Psoas muscle (tissue), 8 donors: ENCODE data around the gene PLA2G15. TPM values are rescaled to one million over a fixed set of nuclear protein-coding genes. Genes with fewer than 3 reads are reported as not detected.
A peak's percentile ranks its signal among the peaks of the same experiment; 100 is the strongest.

ENCODE experiments used
- ATAC-seq, 4 donors: fragments of 200-7000 bp; cut with Tn5 transposase; one replicate each; pipeline ENCODE4 v1.9.1; 2020; ENCODE audit warnings: moderate library complexity in 3 of 4, mild to moderate bottlenecking in 2 of 4
- DNase-seq, 2 donors: peaks; one replicate each; pipeline ENCODE4 v3.0.0-alpha.2; 2020
- H3K27ac ChIP-seq: fragments of 200-600 bp; one replicate; pipeline ENCODE4 v1.8.0; 2022
- H3K27me3 ChIP-seq, 3 donors: fragments of 200-600 bp in 1 of 3; one replicate each; pipeline versions ENCODE4 v1.6.1 to v1.8.0; 2013 to 2022; ENCODE audit warnings: low read length in 2 of 3, mild to moderate bottlenecking in 2 of 3, moderate library complexity in 1 of 3; ENCODE audit not compliant: insufficient read depth in 3 of 3
- H3K36me3 ChIP-seq, 2 donors: fragments of 200-600 bp in 1 of 2; one replicate each; pipeline versions ENCODE4 v1.6.1 to v1.8.0; 2013 to 2022; ENCODE audit warnings: low read depth in 1 of 2, mild to moderate bottlenecking in 1 of 2, moderate library complexity in 1 of 2; ENCODE audit not compliant: insufficient read depth in 1 of 2
- H3K4me1 ChIP-seq: fragments of 200-600 bp; one replicate; pipeline ENCODE4 v1.8.0; 2022
- H3K4me3 ChIP-seq: fragments of 200-600 bp; one replicate; pipeline ENCODE4 v1.8.0; 2022; ENCODE audit warnings: mild to moderate bottlenecking
- H3K9me3 ChIP-seq: fragments of 200-600 bp; one replicate; pipeline ENCODE4 v1.8.0; 2022
- WGBS, 3 donors: extraction: QIAGEN DNeasy Blood & Tissue Kit; methylation state at CpG; one replicate each; pipeline versions ENCODE4 v1.1.6 to v1.1.7; 2013; 5-methylcytosine and 5-hydroxymethylcytosine counted together
- intact Hi-C, 2 donors: fragments of 100-400 bp; cut with DNase I; formaldehyde crosslinking; loops; one replicate each; pipeline versions ENCODE4 v1.11.0 to v1.14.2; 2022
- polyA plus RNA-seq, 3 donors: library from polyadenylated mRNA; stranded (reverse); fragments of 200-250 nt; gene quantifications; one replicate each; pipeline ENCODE4 v1.2.3, GENCODE V29; 2013
- total RNA-seq, 4 donors: library from RNA; stranded (reverse); fragmentation: NEBNext Ultra II Directional in 2 of 4; extraction: Animal tissue kit (Norgen Biotek cat#: 25700) in 2 of 4; gene quantifications; one replicate each; pipeline versions ENCODE4 v1.2.1 to v1.2.4, GENCODE V29; 2021 to 2023
- TF ChIP-seq, protein P1 (sequence below): fragments of 200-600 bp; IDR thresholded peaks from one replicate; pipeline ENCODE4 v1.8.0; 2022; ENCODE audit warnings: antibody characterized with exemption
- donor health status: healthy with polysubstance abuse.
- donor health status: DM: no; HTN: no; CAD: no; lungs with moderate emphysema.
- donor health status: Bipolar disorder and iron deficiency.
- donor health status: healthy.
- donor health status: DM: yes; HTN: yes; CAD: no.
- donor health status: DM: no; HTN: no; CAD: no.
- donor health status: DM: no; HTN: no; CAD: no.
- donor health status: DM: yes; HTN: yes; CAD: no.

PLA2G15 gene
- total and polyA plus RNA-seq, 7 donors: 13.0 to 65.0 (median 29.3) TPM

- H3K27ac ChIP-seq: peak overlapping the region; percentile 99
- WGBS, 3 donors: 36 to 59% (median 46%) methylated on average over 6 of the region's 6 CpGs
- peak; percentile 64 to 69 (median 68) for ATAC-seq
- TF ChIP-seq, protein P1, sequence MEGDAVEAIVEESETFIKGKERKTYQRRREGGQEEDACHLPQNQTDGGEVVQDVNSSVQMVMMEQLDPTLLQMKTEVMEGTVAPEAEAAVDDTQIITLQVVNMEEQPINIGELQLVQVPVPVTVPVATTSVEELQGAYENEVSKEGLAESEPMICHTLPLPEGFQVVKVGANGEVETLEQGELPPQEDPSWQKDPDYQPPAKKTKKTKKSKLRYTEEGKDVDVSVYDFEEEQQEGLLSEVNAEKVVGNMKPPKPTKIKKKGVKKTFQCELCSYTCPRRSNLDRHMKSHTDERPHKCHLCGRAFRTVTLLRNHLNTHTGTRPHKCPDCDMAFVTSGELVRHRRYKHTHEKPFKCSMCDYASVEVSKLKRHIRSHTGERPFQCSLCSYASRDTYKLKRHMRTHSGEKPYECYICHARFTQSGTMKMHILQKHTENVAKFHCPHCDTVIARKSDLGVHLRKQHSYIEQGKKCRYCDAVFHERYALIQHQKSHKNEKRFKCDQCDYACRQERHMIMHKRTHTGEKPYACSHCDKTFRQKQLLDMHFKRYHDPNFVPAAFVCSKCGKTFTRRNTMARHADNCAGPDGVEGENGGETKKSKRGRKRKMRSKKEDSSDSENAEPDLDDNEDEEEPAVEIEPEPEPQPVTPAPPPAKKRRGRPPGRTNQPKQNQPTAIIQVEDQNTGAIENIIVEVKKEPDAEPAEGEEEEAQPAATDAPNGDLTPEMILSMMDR: no peak
- DNase-seq: peak; percentile 51 to 81
- intact Hi-C loops: no loop called here
- H3K27me3 ChIP-seq: no peaks in the 10 kb centered on the region
- H3K36me3 ChIP-seq: peaks cover 8 to 67% of the 10 kb centered on the region in 2 donors
- peaks cover 60% of the 10 kb centered on the region for H3K4me1 ChIP-seq
- no peak overlapping the region for H3K4me3 ChIP-seq
- no peaks in the 10 kb centered on the region for H3K9me3 ChIP-seq
These were observed 12.2 kb downstream of the PLA2G15 start for GRCh38 chr16:68257251-68257905.

DNA sequence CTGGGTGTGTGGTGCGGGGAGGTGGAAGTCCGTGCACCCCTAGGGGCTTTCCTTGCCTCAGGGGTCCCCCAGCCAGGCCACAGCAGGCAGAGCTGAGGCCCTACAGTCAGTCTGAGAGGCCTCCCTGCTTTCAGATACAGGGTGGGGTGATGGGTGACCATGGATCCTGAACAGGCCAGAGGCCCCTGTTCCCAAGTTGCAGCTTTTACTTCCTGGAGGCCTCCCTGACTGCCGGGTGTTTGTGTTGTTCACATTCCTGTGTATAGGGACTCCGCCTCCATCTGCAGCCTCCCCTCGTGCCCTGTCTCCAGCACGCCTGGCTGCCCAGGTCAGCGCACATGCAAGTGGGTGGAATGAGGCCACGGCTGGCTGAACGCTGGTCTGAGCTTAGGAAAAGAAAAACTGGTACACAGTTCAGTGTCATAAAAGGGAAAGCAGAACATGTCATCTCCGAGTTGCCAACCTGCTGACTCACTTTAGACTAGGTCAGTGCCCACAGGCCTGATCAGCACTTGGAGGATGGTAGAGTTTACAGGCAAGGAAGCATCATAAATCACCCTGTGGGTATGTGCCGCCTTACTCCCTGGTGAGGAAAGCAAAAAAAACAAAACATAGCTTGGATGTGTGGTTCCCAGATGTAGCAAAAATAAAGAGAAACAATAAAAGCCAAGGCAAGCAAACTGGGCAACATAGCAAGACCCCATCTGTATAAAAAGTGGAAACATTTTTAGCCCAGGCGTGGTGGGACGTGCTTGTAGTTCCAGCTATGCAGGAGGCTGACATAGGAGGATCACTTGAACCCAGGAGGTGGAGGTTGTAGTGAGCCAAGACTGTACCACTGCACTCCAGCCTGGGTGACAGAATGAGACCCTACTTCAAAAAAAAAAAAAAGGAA is 13.0 kb downstream of the PLA2G15 start:
- ATAC-seq (peak; percentile 73 to 81 (median 78)), DNase-seq (peak in 1 of 2 donors; percentile 90)
- intact Hi-C loops: no loop called here
- no peaks in the 10 kb centered on the region for H3K27me3 ChIP-seq
- H3K9me3 ChIP-seq: no peaks in the 10 kb centered on the region
- no peak overlapping the region for H3K4me3 ChIP-seq
- peaks cover 54% of the 10 kb centered on the region for H3K4me1 ChIP-seq
- 43 to 64% (median 49%) methylated on average over 13 of the region's 13 CpGs for WGBS, 3 donors
- peak overlapping the region; percentile 99 for H3K27ac ChIP-seq
- TF ChIP-seq, protein P1: no peak
- H3K36me3 ChIP-seq: peaks cover 8 to 59% of the 10 kb centered on the region in 2 donors

DNA sequence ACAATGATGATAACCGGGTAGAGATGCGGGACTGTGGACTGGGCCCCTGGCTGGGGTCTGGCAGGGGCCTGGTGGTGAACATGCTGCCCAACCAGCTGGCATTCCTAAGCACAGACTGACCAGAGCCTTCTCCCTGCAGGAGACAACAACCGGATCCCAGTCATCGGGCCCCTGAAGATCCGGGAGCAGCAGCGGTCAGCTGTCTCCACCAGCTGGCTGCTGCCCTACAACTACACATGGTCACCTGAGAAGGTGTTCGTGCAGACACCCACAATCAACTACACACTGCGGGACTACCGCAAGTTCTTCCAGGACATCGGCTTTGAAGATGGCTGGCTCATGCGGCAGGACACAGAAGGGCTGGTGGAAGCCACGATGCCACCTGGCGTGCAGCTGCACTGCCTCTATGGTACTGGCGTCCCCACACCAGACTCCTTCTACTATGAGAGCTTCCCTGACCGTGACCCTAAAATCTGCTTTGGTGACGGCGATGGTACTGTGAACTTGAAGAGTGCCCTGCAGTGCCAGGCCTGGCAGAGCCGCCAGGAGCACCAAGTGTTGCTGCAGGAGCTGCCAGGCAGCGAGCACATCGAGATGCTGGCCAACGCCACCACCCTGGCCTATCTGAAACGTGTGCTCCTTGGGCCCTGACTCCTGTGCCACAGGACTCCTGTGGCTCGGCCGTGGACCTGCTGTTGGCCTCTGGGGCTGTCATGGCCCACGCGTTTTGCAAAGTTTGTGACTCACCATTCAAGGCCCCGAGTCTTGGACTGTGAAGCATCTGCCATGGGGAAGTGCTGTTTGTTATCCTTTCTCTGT is 14.0 kb downstream of the PLA2G15 start:
- Histone ChIP-seq H3K4me3 (no peak overlapping the region), H3K27me3 (no peaks in the 10 kb centered on the region), H3K9me3 (no peaks in the 10 kb centered on the region), H3K36me3 (peaks cover 8 to 49% of the 10 kb centered on the region in 2 donors), H3K4me1 (peaks cover 60% of the 10 kb centered on the region), H3K27ac (peak overlapping the region; percentile 99)
- WGBS, 3 donors: 44 to 79% (median 61%) methylated on average over 27 of the region's 27 CpGs
- TF ChIP-seq, protein P1: no peak
- DNase-seq (peak in 1 of 2 donors; percentile 72), ATAC-seq (peak in 3 of 4 donors; percentile 26 to 51 (median 26))
- intact Hi-C loops: no loop called here

DNA sequence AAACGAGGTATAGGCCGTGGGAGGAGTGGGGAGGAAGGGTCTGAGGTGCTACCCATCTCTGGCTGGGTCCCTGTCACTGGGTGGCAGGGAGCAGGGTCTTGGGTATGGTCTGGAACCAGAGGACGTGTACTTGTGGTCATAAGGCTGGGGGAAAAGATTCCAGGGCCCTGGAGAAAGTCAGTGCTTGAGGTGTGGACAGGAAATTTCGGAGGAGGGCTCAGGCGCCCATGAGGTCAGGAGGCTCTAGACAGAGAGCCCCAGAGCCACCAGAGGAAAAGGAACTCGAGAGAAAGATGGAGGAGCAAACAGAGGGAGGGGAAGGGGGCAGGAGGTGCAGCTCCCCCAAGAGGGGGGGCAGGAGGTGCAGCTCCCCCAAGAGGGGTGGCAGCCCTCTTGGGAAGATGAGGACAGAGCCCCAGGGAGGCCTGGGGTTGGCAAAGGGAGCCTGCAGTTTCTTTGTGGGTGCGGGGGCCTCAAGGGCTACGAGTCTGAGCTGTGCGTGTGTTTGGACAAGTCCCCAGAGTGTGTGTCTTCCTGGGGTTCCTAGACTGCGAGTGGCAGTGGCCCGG is 18.5 kb downstream of the PLA2G15 start:
- Histone ChIP-seq H3K9me3 (no peaks in the 10 kb centered on the region), H3K36me3 (peaks cover 0 to 38% of the 10 kb centered on the region in 2 donors), H3K27me3 (no peaks in the 10 kb centered on the region), H3K27ac (peak overlapping the region; percentile 100), H3K4me1 (peaks cover 36% of the 10 kb centered on the region), H3K4me3 (peak overlapping the region; percentile 97)
- TF ChIP-seq, protein P1: no peak
- no peak for ATAC-seq
- DNase-seq: no peak
- WGBS, 3 donors: 39 to 42% (median 42%) methylated on average over 11 of the region's 11 CpGs
- intact Hi-C loops: loop anchor here (5.0 kb wide), 3 partner anchors 34 to 64 kb away; partner anchors contain the start of genes PRMT7 (in 1 of the 2) and SLC7A6OS (in 1 of the 2)
